Retina (tissue), 1 donor: ENCODE results near the gene KLHDC9.
"Not testable (repeated sequence)": the region's sequence is repeated elsewhere in the genome, so short reads cannot be mapped to it uniquely, and the experiment has no call there.

Experiments used
- DNase-seq: peaks from one replicate; pipeline ENCODE4 v3.0.0-alpha.2; 2016

The KLHDC9 gene

GRCh38 chr1:161099090-161099802 lies 1.1 kb downstream of the KLHDC9 start:
- no peak for DNase-seq

- no peak for DNase-seq
Measured at GRCh38 chr1:161100556-161100955, 2.4 kb downstream of the KLHDC9 start.

GRCh38 chr1:161106431-161106830 lies 8.3 kb downstream of the KLHDC9 start:
- DNase-seq, result no peak

GRCh38 chr1:161111117-161111516 lies 13.0 kb downstream of the KLHDC9 start:
- DNase-seq, result no peak

GRCh38 chr1:161111527-161111926 lies 13.4 kb downstream of the KLHDC9 start:
- no peak for DNase-seq

GRCh38 chr1:161113915-161114314 lies 15.8 kb downstream of the KLHDC9 start:
- DNase-seq, result no peak

GRCh38 chr1:161114556-161114955 lies 16.4 kb downstream of the KLHDC9 start:
- no peak for DNase-seq

- DNase-seq, result no peak
Measured at GRCh38 chr1:161115132-161115711, 17.1 kb downstream of the KLHDC9 start.

GRCh38 chr1:161115961-161116360 lies 17.8 kb downstream of the KLHDC9 start:
- not testable (repeated sequence) for DNase-seq

- peak; percentile 94 for DNase-seq
Measured at GRCh38 chr1:161117759-161118581, 19.8 kb downstream of the KLHDC9 start, which contains the start of the genes NIT1 and PFDN2. Gene NIT1, plus strand, starts transcription at chr1:161118105. Its CDS starts 72 bp downstream, at chr1:161118177. Gene PFDN2, minus strand, starts transcription at chr1:161118037. Its CDS starts 11 bp downstream, at chr1:161118026.

- DNase-seq, result peak; percentile 5
Measured at GRCh38 chr1:161119092-161119903, 21.1 kb downstream of the KLHDC9 start.

- no peak for DNase-seq
Measured at GRCh38 chr1:161121042-161121650, 23.0 kb downstream of the KLHDC9 start.

- DNase-seq, result no peak
Measured at GRCh38 chr1:161121834-161122233, 23.7 kb downstream of the KLHDC9 start.

GRCh38 chr1:161122967-161123366 lies 24.8 kb downstream of the KLHDC9 start:
- DNase-seq, result no peak

- no peak for DNase-seq
Measured at GRCh38 chr1:161127649-161128048, 29.5 kb downstream of the KLHDC9 start.

GRCh38 chr1:161128591-161129420 lies 30.6 kb downstream of the KLHDC9 start:
- DNase-seq, result no peak

GRCh38 chr1:161130266-161130665 lies 32.1 kb downstream of the KLHDC9 start:
- DNase-seq, result no peak

- peak; percentile 45 for DNase-seq
Measured at GRCh38 chr1:161131523-161132409, 33.6 kb downstream of the KLHDC9 start.

GRCh38 chr1:161132410-161133219 lies 34.5 kb downstream of the KLHDC9 start, which contains the start of gene DEDD:
Gene DEDD, minus strand, starts transcription at chr1:161132667. Its CDS starts 8,205 bp downstream, at chr1:161124462.
- DNase-seq, result peak; percentile 93
